ENCODE results near the gene ELAVL2.

The ELAVL2 gene

GRCh38 chr9:23826120-23826629, at the start of gene ELAVL2:
ELAVL2 (minus strand) TSS chr9:23826240; CDS start chr9:23762234, 64,006 bp downstream.
- Histone ChIP-seq H3K9ac (ENCODE audit: low read length) (no peak within 1 kb of the TSS), H3K27me3 (replicated peaks; ENCODE audit: insufficient read depth, low read length) (no peaks in the 10 kb centered on the region), H3K27ac (ENCODE audit: low read length) (no peak within 1 kb of the TSS), H3K36me3 (replicated peaks; ENCODE audit: insufficient read depth, low read length) (no peaks in the 10 kb centered on the region), H3K79me2 (ENCODE audit: low read length) (no peaks in the 10 kb centered on the region), H3K4me1 (ENCODE audit: low read length) (no peaks in the 10 kb centered on the region), H3K9me2 (replicated peaks; ENCODE audit: insufficient read depth, low read length) (no peaks in the 10 kb centered on the region), H2AFZ (ENCODE audit: low read length) (no peak within 1 kb of the TSS), H3K4me3 (ENCODE audit: low read length) (no peak within 1 kb of the TSS), H4K20me1 (ENCODE audit: insufficient read depth, low read length) (no peaks in the 10 kb centered on the region), H3K9me3 (replicated peaks; ENCODE audit: insufficient read depth, low read length) (no peaks in the 10 kb centered on the region), H3F3A (ENCODE audit: insufficient read depth, low read length) (no peaks in the 10 kb centered on the region), H3K4me2 (ENCODE audit: low read depth, low read length) (no peak within 1 kb of the TSS)
- DNase-seq: no peak
- no peak for TF ChIP-seq CTCF (IDR thresholded peaks at IDR 0.05; ENCODE audit: low read length)
- TF ChIP-seq EZH2 (optimal IDR thresholded peaks at IDR 0.05; ENCODE audit: low read depth, low read length): no peak
- no peak for TF ChIP-seq EZH2phosphoT487 (IDR thresholded peaks at IDR 0.05; ENCODE audit: low read length)

- Histone ChIP-seq H3K4me3 (ENCODE audit: low read length) (no peak overlapping the region), H3K79me2 (ENCODE audit: low read length) (no peaks in the 10 kb centered on the region), H3K9ac (ENCODE audit: low read length) (no peak overlapping the region), H3K9me2 (replicated peaks; ENCODE audit: insufficient read depth, low read length) (no peaks in the 10 kb centered on the region), H3F3A (ENCODE audit: insufficient read depth, low read length) (no peaks in the 10 kb centered on the region), H3K27ac (ENCODE audit: low read length) (no peak overlapping the region), H3K4me2 (ENCODE audit: low read depth, low read length) (no peak overlapping the region), H3K27me3 (replicated peaks; ENCODE audit: insufficient read depth, low read length) (no peaks in the 10 kb centered on the region), H2AFZ (ENCODE audit: low read length) (no peak overlapping the region), H4K20me1 (ENCODE audit: insufficient read depth, low read length) (no peaks in the 10 kb centered on the region), H3K4me1 (ENCODE audit: low read length) (no peaks in the 10 kb centered on the region), H3K36me3 (replicated peaks; ENCODE audit: insufficient read depth, low read length) (no peaks in the 10 kb centered on the region), H3K9me3 (replicated peaks; ENCODE audit: insufficient read depth, low read length) (no peaks in the 10 kb centered on the region)
- no peak for DNase-seq
- TF ChIP-seq EZH2phosphoT487 (IDR thresholded peaks at IDR 0.05; ENCODE audit: low read length) (no peak), CTCF (IDR thresholded peaks at IDR 0.05; ENCODE audit: low read length) (no peak), EZH2 (optimal IDR thresholded peaks at IDR 0.05; ENCODE audit: low read depth, low read length) (no peak)
Observed at GRCh38 chr9:23858234-23858633, 32.2 kb upstream of the ELAVL2 start.

GRCh38 chr9:23855873-23856604, 30.0 kb upstream of the ELAVL2 start:
- Histone ChIP-seq H3K36me3 (replicated peaks; ENCODE audit: insufficient read depth, low read length) (no peaks in the 10 kb centered on the region), H3K4me3 (ENCODE audit: low read length) (no peak overlapping the region), H4K20me1 (ENCODE audit: insufficient read depth, low read length) (no peaks in the 10 kb centered on the region), H3K9ac (ENCODE audit: low read length) (no peak overlapping the region), H3K27ac (ENCODE audit: low read length) (no peak overlapping the region), H3K4me1 (ENCODE audit: low read length) (no peaks in the 10 kb centered on the region), H3K79me2 (ENCODE audit: low read length) (no peaks in the 10 kb centered on the region), H3K9me3 (replicated peaks; ENCODE audit: insufficient read depth, low read length) (no peaks in the 10 kb centered on the region), H3F3A (ENCODE audit: insufficient read depth, low read length) (no peaks in the 10 kb centered on the region), H2AFZ (ENCODE audit: low read length) (no peak overlapping the region), H3K4me2 (ENCODE audit: low read depth, low read length) (no peak overlapping the region), H3K9me2 (replicated peaks; ENCODE audit: insufficient read depth, low read length) (no peaks in the 10 kb centered on the region), H3K27me3 (replicated peaks; ENCODE audit: insufficient read depth, low read length) (no peaks in the 10 kb centered on the region)
- DNase-seq: no peak
- TF ChIP-seq EZH2 (optimal IDR thresholded peaks at IDR 0.05; ENCODE audit: low read depth, low read length) (no peak), CTCF (IDR thresholded peaks at IDR 0.05; ENCODE audit: low read length) (no peak), EZH2phosphoT487 (IDR thresholded peaks at IDR 0.05; ENCODE audit: low read length) (no peak)
